HEK293 (cell line): Measurements from ENCODE around the gene TASP1.

Source experiments
- CTCF ChIA-PET: fragments of 350-600 bp; formaldehyde crosslinking; extraction: SDS; loops from one replicate; lab custom pipeline; 2021; ENCODE audit warnings: antibody characterized with exemption; lab: Yijun Ruan, JAX
- POLR2A ChIA-PET: fragments of 300-600 bp; formaldehyde crosslinking; extraction: SDS; loops from one replicate; lab custom pipeline; 2020; ENCODE audit warnings: antibody characterized with exemption, inconsistent platforms; lab: Yijun Ruan, JAX
- H3K27ac ChIP-seq: fragments of 200-500 bp; sonication (Bioruptor generic); 2 replicates; pipeline ENCODE4 v1.5.1; 2014; ENCODE audit warnings: low read depth, low read length, control low read depth, inconsistent platforms; ENCODE audit errors: extremely low read depth
- H3K36me3 ChIP-seq, 2 experiments: fragments of 200-500 bp in 1 of 2; sonication (Bioruptor generic) in 1 of 2; 1 replicate in 1 of 2; 2 replicates in 1 of 2; pipeline ENCODE4 v1.5.1; 2014 to 2017; ENCODE audit warnings: inconsistent platforms in 2 of 2, low read length in 2 of 2; ENCODE audit not compliant: control insufficient read depth in 2 of 2, insufficient read depth in 1 of 2
- H3K4me1 ChIP-seq: fragments of 200-500 bp; sonication (Bioruptor generic); 2 replicates; pipeline ENCODE4 v1.5.1; 2014; ENCODE audit warnings: mild to moderate bottlenecking, low read length, inconsistent platforms; ENCODE audit not compliant: control insufficient read depth, insufficient read depth
- H3K4me3 ChIP-seq: 2 replicates; pipeline ENCODE4 v1.5.1; 2011; ENCODE audit warnings: low read depth, mild to moderate bottlenecking, control low read depth, low read length, moderate library complexity
- H3K9me3 ChIP-seq: fragments of 200-500 bp; sonication (Bioruptor generic); 2 replicates; pipeline ENCODE4 v1.5.1; 2014; ENCODE audit warnings: low read depth, low read length, inconsistent platforms; ENCODE audit not compliant: control insufficient read depth, insufficient read depth
- SP3 ChIP-seq: fragments of 450-650 bp; formaldehyde crosslinking; IDR thresholded peaks from 2 replicates; pipeline ENCODE4 v1.5.1; 2016; ENCODE audit warnings: missing biosample characterization, missing genetic modification characterization
- TRIM28 ChIP-seq: IDR thresholded peaks from 2 replicates; pipeline ENCODE4 v1.6.1; 2011; ENCODE audit warnings: low read length, control low read depth, borderline replicate concordance
- ZBTB11 ChIP-seq: fragments of 450-650 bp; formaldehyde crosslinking; conservative IDR thresholded peaks from 2 replicates; pipeline ENCODE4 v1.5.1; 2016; ENCODE audit warnings: low read depth, missing biosample characterization, missing genetic modification characterization
- ZBTB7A ChIP-seq: fragments of 450-650 bp; formaldehyde crosslinking; IDR thresholded peaks from 2 replicates; pipeline ENCODE4 v1.5.1; 2016; ENCODE audit warnings: low read depth, missing biosample characterization, missing genetic modification characterization
- ZNF174 ChIP-seq: fragments of 450-650 bp; formaldehyde crosslinking; IDR thresholded peaks from 2 replicates; pipeline ENCODE4 v1.5.0; 2017; ENCODE audit warnings: missing biosample characterization, mild to moderate bottlenecking, missing genetic modification characterization
- ZNF529 ChIP-seq: fragments of 450-650 bp; formaldehyde crosslinking; IDR thresholded peaks from 2 replicates; pipeline ENCODE4 v1.5.1; 2017; ENCODE audit warnings: missing genetic modification characterization, missing biosample characterization; ENCODE audit not compliant: insufficient replicate concordance
- ZNF544 ChIP-seq: fragments of 450-650 bp; formaldehyde crosslinking; IDR thresholded peaks from 2 replicates; pipeline ENCODE4 v1.5.0; 2017; ENCODE audit warnings: missing biosample characterization, missing genetic modification characterization
- ZNF654 ChIP-seq: fragments of 450-650 bp; formaldehyde crosslinking; IDR thresholded peaks from 2 replicates; pipeline ENCODE4 v1.5.1; 2016; ENCODE audit warnings: low read depth, missing biosample characterization, missing genetic modification characterization
- ZNF791 ChIP-seq: fragments of 450-650 bp; formaldehyde crosslinking; IDR thresholded peaks from 2 replicates; pipeline ENCODE4 v1.5.1; 2016; ENCODE audit warnings: missing biosample characterization, missing genetic modification characterization
- TF ChIP-seq, protein P1 (sequence below): fragments of 450-650 bp; formaldehyde crosslinking; IDR thresholded peaks from 2 replicates; pipeline ENCODE4 v1.5.1; 2016; ENCODE audit warnings: missing biosample characterization, missing genetic modification characterization, borderline replicate concordance
- TF ChIP-seq, protein P2 (sequence below): fragments of 450-650 bp; formaldehyde crosslinking; IDR thresholded peaks from 2 replicates; pipeline ENCODE4 v1.5.1; 2016; ENCODE audit warnings: missing biosample characterization, missing genetic modification characterization, borderline replicate concordance
- TF ChIP-seq, protein P3 (sequence below): fragments of 450-650 bp; IDR thresholded peaks from 2 replicates; pipeline ENCODE4 v1.5.1; 2018; ENCODE audit warnings: missing biosample characterization, mild to moderate bottlenecking, missing genetic modification characterization

Gene TASP1

GRCh38 chr20:13535627-13536026 is 103.1 kb downstream of the TASP1 start:
- H3K36me3 ChIP-seq, result peaks cover 0 to 7% of the 10 kb centered on the region in 2 experiments; a peak in 2 of 3 replicates
- H3K27ac ChIP-seq, result no peak overlapping the region
- no peaks in the 10 kb centered on the region for H3K9me3 ChIP-seq
- no peak for TF ChIP-seq ZNF791 (tag by site-specific recombination)
- no peak for TF ChIP-seq ZNF654 (tag by site-specific recombination)
- TF ChIP-seq, protein P1, sequence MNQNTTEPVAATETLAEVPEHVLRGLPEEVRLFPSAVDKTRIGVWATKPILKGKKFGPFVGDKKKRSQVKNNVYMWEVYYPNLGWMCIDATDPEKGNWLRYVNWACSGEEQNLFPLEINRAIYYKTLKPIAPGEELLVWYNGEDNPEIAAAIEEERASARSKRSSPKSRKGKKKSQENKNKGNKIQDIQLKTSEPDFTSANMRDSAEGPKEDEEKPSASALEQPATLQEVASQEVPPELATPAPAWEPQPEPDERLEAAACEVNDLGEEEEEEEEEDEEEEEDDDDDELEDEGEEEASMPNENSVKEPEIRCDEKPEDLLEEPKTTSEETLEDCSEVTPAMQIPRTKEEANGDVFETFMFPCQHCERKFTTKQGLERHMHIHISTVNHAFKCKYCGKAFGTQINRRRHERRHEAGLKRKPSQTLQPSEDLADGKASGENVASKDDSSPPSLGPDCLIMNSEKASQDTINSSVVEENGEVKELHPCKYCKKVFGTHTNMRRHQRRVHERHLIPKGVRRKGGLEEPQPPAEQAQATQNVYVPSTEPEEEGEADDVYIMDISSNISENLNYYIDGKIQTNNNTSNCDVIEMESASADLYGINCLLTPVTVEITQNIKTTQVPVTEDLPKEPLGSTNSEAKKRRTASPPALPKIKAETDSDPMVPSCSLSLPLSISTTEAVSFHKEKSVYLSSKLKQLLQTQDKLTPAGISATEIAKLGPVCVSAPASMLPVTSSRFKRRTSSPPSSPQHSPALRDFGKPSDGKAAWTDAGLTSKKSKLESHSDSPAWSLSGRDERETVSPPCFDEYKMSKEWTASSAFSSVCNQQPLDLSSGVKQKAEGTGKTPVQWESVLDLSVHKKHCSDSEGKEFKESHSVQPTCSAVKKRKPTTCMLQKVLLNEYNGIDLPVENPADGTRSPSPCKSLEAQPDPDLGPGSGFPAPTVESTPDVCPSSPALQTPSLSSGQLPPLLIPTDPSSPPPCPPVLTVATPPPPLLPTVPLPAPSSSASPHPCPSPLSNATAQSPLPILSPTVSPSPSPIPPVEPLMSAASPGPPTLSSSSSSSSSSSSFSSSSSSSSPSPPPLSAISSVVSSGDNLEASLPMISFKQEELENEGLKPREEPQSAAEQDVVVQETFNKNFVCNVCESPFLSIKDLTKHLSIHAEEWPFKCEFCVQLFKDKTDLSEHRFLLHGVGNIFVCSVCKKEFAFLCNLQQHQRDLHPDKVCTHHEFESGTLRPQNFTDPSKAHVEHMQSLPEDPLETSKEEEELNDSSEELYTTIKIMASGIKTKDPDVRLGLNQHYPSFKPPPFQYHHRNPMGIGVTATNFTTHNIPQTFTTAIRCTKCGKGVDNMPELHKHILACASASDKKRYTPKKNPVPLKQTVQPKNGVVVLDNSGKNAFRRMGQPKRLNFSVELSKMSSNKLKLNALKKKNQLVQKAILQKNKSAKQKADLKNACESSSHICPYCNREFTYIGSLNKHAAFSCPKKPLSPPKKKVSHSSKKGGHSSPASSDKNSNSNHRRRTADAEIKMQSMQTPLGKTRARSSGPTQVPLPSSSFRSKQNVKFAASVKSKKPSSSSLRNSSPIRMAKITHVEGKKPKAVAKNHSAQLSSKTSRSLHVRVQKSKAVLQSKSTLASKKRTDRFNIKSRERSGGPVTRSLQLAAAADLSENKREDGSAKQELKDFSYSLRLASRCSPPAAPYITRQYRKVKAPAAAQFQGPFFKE (tag by site-specific recombination), result no peak
- no peak for TF ChIP-seq TRIM28
- no peak for TF ChIP-seq ZBTB11 (tag by site-specific recombination)
- TF ChIP-seq, protein P2, sequence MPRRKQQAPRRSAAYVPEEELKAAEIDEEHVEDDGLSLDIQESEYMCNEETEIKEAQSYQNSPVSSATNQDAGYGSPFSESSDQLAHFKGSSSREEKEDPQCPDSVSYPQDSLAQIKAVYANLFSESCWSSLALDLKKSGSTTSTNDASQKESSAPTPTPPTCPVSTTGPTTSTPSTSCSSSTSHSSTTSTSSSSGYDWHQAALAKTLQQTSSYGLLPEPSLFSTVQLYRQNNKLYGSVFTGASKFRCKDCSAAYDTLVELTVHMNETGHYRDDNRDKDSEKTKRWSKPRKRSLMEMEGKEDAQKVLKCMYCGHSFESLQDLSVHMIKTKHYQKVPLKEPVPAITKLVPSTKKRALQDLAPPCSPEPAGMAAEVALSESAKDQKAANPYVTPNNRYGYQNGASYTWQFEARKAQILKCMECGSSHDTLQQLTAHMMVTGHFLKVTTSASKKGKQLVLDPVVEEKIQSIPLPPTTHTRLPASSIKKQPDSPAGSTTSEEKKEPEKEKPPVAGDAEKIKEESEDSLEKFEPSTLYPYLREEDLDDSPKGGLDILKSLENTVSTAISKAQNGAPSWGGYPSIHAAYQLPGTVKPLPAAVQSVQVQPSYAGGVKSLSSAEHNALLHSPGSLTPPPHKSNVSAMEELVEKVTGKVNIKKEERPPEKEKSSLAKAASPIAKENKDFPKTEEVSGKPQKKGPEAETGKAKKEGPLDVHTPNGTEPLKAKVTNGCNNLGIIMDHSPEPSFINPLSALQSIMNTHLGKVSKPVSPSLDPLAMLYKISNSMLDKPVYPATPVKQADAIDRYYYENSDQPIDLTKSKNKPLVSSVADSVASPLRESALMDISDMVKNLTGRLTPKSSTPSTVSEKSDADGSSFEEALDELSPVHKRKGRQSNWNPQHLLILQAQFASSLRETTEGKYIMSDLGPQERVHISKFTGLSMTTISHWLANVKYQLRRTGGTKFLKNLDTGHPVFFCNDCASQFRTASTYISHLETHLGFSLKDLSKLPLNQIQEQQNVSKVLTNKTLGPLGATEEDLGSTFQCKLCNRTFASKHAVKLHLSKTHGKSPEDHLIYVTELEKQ, result no peak
- no peak for TF ChIP-seq ZNF544 (tag by site-specific recombination)
- no peak for TF ChIP-seq SP3 (tag by site-specific recombination)
- no peak for TF ChIP-seq ZNF174 (tag by site-specific recombination)
- ChIA-PET POLR2A (no interaction called here), CTCF (interaction anchor here (3.8 kb wide), 1 partner anchor 11 kb away, joined by 22 read pairs; no protein-coding TSS in a partner anchor)
- H3K4me1 ChIP-seq, result no peaks in the 10 kb centered on the region
- no peak overlapping the region for H3K4me3 ChIP-seq

- Histone ChIP-seq H3K4me3 (no peak overlapping the region), H3K36me3 (peaks cover 0 to 8% of the 10 kb centered on the region in 2 experiments; a peak in 2 of 3 replicates), H3K27ac (no peak overlapping the region), H3K4me1 (no peaks in the 10 kb centered on the region), H3K9me3 (no peaks in the 10 kb centered on the region)
- ChIA-PET CTCF (interaction anchor here (0.8 to 3.8 kb wide), 2 partner anchors 13 to 375 kb away, joined by 3 to 22 read pairs; no protein-coding TSS in a partner anchor), POLR2A (no interaction called here)
- TF ChIP-seq, protein P3, sequence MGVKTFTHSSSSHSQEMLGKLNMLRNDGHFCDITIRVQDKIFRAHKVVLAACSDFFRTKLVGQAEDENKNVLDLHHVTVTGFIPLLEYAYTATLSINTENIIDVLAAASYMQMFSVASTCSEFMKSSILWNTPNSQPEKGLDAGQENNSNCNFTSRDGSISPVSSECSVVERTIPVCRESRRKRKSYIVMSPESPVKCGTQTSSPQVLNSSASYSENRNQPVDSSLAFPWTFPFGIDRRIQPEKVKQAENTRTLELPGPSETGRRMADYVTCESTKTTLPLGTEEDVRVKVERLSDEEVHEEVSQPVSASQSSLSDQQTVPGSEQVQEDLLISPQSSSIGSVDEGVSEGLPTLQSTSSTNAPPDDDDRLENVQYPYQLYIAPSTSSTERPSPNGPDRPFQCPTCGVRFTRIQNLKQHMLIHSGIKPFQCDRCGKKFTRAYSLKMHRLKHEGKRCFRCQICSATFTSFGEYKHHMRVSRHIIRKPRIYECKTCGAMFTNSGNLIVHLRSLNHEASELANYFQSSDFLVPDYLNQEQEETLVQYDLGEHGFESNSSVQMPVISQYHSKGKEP (tag by site-specific recombination), result no peak
- no peak for TF ChIP-seq ZBTB7A (tag by site-specific recombination)
- no peak for TF ChIP-seq ZNF529 (tag by site-specific recombination)
Measured at GRCh38 chr20:13533946-13534345, 104.8 kb downstream of the TASP1 start.
